ENCODE results near the gene MYO18B. TPM values are rescaled to one million over a fixed set of nuclear protein-coding genes. Genes with fewer than 3 reads are reported as not detected.

Gene MYO18B
- total RNA-seq, 1 donor from 2014 or later: not detected

GRCh38 chr22:25964961-25965730 is 223.2 kb downstream of the MYO18B start:
- H3K4me3 ChIP-seq: no peak overlapping the region
- H3K9me3 ChIP-seq: no peaks in the 10 kb centered on the region
- no peaks in the 10 kb centered on the region for H3K4me1 ChIP-seq
- no peaks in the 10 kb centered on the region for H3K36me3 ChIP-seq
- H3K27me3 ChIP-seq: no peaks in the 10 kb centered on the region
- TF ChIP-seq POLR2AphosphoS5 (IDR thresholded peaks at IDR 0.05; ENCODE audit: insufficient read depth in 1 of 2, low read depth in 1 of 2) (no peak), CTCF (IDR thresholded peaks at IDR 0.05) (no peak), POLR2A (IDR thresholded peaks at IDR 0.05) (no peak)
- intact Hi-C loops (cut with DNase I): no loop called here
- DNase-seq (ENCODE audit: extremely low spot score in 2 of 2): no peak
- no peak overlapping the region for H3K27ac ChIP-seq

GRCh38 chr22:25966448-25966913 is 224.5 kb downstream of the MYO18B start:
- H3K4me3 ChIP-seq: no peak overlapping the region
- H3K9me3 ChIP-seq: no peaks in the 10 kb centered on the region
- H3K4me1 ChIP-seq: no peaks in the 10 kb centered on the region
- no peak overlapping the region for H3K27ac ChIP-seq
- no peaks in the 10 kb centered on the region for H3K36me3 ChIP-seq
- no peak for TF ChIP-seq POLR2AphosphoS5 (IDR thresholded peaks at IDR 0.05; ENCODE audit: insufficient read depth in 1 of 2, low read depth in 1 of 2)
- no peak for TF ChIP-seq POLR2A (IDR thresholded peaks at IDR 0.05)
- TF ChIP-seq CTCF (IDR thresholded peaks at IDR 0.05): no peak
- H3K27me3 ChIP-seq: no peaks in the 10 kb centered on the region
- intact Hi-C loops (cut with DNase I): no loop called here
- no peak for DNase-seq (ENCODE audit: extremely low spot score in 2 of 2)

GRCh38 chr22:25969286-25969685 is 227.3 kb downstream of the MYO18B start:
- no peaks in the 10 kb centered on the region for H3K9me3 ChIP-seq
- H3K36me3 ChIP-seq: no peaks in the 10 kb centered on the region
- no peak overlapping the region for H3K4me3 ChIP-seq
- no peak overlapping the region for H3K27ac ChIP-seq
- H3K27me3 ChIP-seq: no peaks in the 10 kb centered on the region
- H3K4me1 ChIP-seq: no peaks in the 10 kb centered on the region
- DNase-seq (ENCODE audit: extremely low spot score in 2 of 2): no peak
- intact Hi-C loops (cut with DNase I): no loop called here
- TF ChIP-seq POLR2AphosphoS5 (IDR thresholded peaks at IDR 0.05; ENCODE audit: insufficient read depth in 1 of 2, low read depth in 1 of 2) (no peak), CTCF (IDR thresholded peaks at IDR 0.05) (no peak), POLR2A (IDR thresholded peaks at IDR 0.05) (no peak)

- Histone ChIP-seq H3K4me1 (no peaks in the 10 kb centered on the region), H3K36me3 (no peaks in the 10 kb centered on the region), H3K4me3 (no peak overlapping the region), H3K27me3 (no peaks in the 10 kb centered on the region), H3K27ac (no peak overlapping the region), H3K9me3 (no peaks in the 10 kb centered on the region)
- TF ChIP-seq CTCF (IDR thresholded peaks at IDR 0.05): no peak
- no peak for TF ChIP-seq POLR2AphosphoS5 (IDR thresholded peaks at IDR 0.05; ENCODE audit: insufficient read depth in 1 of 2, low read depth in 1 of 2)
- TF ChIP-seq POLR2A (IDR thresholded peaks at IDR 0.05): no peak
- intact Hi-C loops (cut with DNase I): no loop called here
- no peak for DNase-seq (ENCODE audit: extremely low spot score in 2 of 2)
Measured at GRCh38 chr22:25969901-25970300, 227.9 kb downstream of the MYO18B start.

- intact Hi-C loops (cut with DNase I): no loop called here
- Histone ChIP-seq H3K9me3 (no peaks in the 10 kb centered on the region), H3K27ac (no peak overlapping the region), H3K36me3 (no peaks in the 10 kb centered on the region), H3K4me3 (no peak overlapping the region), H3K27me3 (no peaks in the 10 kb centered on the region), H3K4me1 (no peaks in the 10 kb centered on the region)
- TF ChIP-seq POLR2A (IDR thresholded peaks at IDR 0.05): no peak
- TF ChIP-seq POLR2AphosphoS5 (IDR thresholded peaks at IDR 0.05; ENCODE audit: insufficient read depth in 1 of 2, low read depth in 1 of 2): no peak
- no peak for TF ChIP-seq CTCF (IDR thresholded peaks at IDR 0.05)
- no peak for DNase-seq (ENCODE audit: extremely low spot score in 2 of 2)
Measured at GRCh38 chr22:25970374-25970911, 228.5 kb downstream of the MYO18B start.

Measured in vagina (tissue), 2 donors.